B cell (primary cell): ENCODE results near the gene ANKFY1. TPM values are rescaled to one million over a fixed set of nuclear protein-coding genes. Genes with fewer than 3 reads are reported as not detected.

Experiments used
- polyA plus RNA-seq: library from polyadenylated mRNA; depleted of rRNA; stranded (reverse); fragments of >200 nt; gene quantifications from 2 replicates; pipeline ENCODE4 v1.2.3, GENCODE V29; 2012
- small RNA-seq: library from RNA; depleted of rRNA; stranded (forward); fragments of <200 nt; gene quantifications from one replicate; pipeline ENCODE3, GENCODE V24; 2012; ENCODE audit warnings: low replicate concordance, low read depth; ENCODE audit not compliant: insufficient read length
- total RNA-seq, 2 donors: library from RNA; stranded (reverse); fragments of 120-200 nt in 1 of 2; gene quantifications; 1 replicate in 1 of 2; 2 replicates in 1 of 2; pipeline versions ENCODE4 v1.2.3 to v1.2.4, GENCODE V29; 2013 to 2022

Gene ANKFY1
- total and polyA plus RNA-seq, 2 donors (not counting 1 experiment from before 2014, with no cell fraction given) = 23.1 to 63.9 TPM

Small RNAs within 50 kb of the gene (small RNA-seq; reads per million reads assigned to genes)
- not detected for gene RF00019

Other genes starting within 250 kb of the ANKFY1 start
- 96.9 and 102 TPM in 2 replicates for gene ZZEF1, start 120.9 kb downstream of the ANKFY1 start, total RNA-seq
- 31.3 and 32.5 TPM in 2 replicates for gene ZZEF1, start 120.9 kb downstream of the ANKFY1 start, polyA plus RNA-seq
- gene CYB5D2, start 120.8 kb downstream of the ANKFY1 start, total RNA-seq = 9.6 and 10.2 TPM in 2 replicates
- gene CYB5D2, start 120.8 kb downstream of the ANKFY1 start, polyA plus RNA-seq = 8.6 and 16.2 TPM in 2 replicates
- 76.0 and 78.1 TPM in 2 replicates for gene UBE2G1, start 102.7 kb upstream of the ANKFY1 start, total RNA-seq
- gene UBE2G1, start 102.7 kb upstream of the ANKFY1 start, polyA plus RNA-seq = 27.1 and 33.3 TPM in 2 replicates
- gene SPNS3, start 170.0 kb upstream of the ANKFY1 start, total RNA-seq = 0.17 and 0.44 TPM in 2 replicates
- gene SPNS3, start 170.0 kb upstream of the ANKFY1 start, polyA plus RNA-seq = 0.07 and 0.52 TPM in 2 replicates
- 0.66 TPM in 1 of 2 replicates, not detected in the other for gene SPNS2, start 234.9 kb upstream of the ANKFY1 start, total RNA-seq
- 0.17 and 0.48 TPM in 2 replicates for gene SPNS2, start 234.9 kb upstream of the ANKFY1 start, polyA plus RNA-seq